NT2/D1 (cell line): ENCODE data around the gene FGF1.

Experiments
- DNase-seq: peaks from one replicate; pipeline ENCODE4 v3.0.0-alpha.2; 2011; ENCODE audit warnings: low read depth, low spot score
- H3K27me3 ChIP-seq: 2 replicates; pipeline ENCODE4 v1.6.0; 2011; ENCODE audit warnings: mild to moderate bottlenecking; ENCODE audit not compliant: insufficient read length, insufficient read depth
- H3K36me3 ChIP-seq: 2 replicates; pipeline ENCODE4 v1.6.1; 2011; ENCODE audit warnings: mild to moderate bottlenecking, low read length, mixed read lengths; ENCODE audit not compliant: insufficient read depth, insufficient read length
- H3K4me1 ChIP-seq: 2 replicates; pipeline ENCODE4 v1.5.1; 2011; ENCODE audit not compliant: insufficient read depth, insufficient read length
- H3K4me3 ChIP-seq: 2 replicates; pipeline ENCODE4 v1.5.1; 2011; ENCODE audit warnings: low read depth; ENCODE audit not compliant: insufficient read length
- H3K9ac ChIP-seq: 2 replicates; pipeline ENCODE4 v1.6.0; 2011; ENCODE audit warnings: low read depth; ENCODE audit not compliant: insufficient read length
- H3K9me3 ChIP-seq: 2 replicates; pipeline ENCODE4 v1.5.1; 2011; ENCODE audit warnings: mild to moderate bottlenecking, low read length; ENCODE audit not compliant: insufficient read depth
- SUZ12 ChIP-seq: IDR thresholded peaks from 2 replicates; pipeline ENCODE4 v1.6.1; 2011; ENCODE audit not compliant: insufficient read length, insufficient read depth; ENCODE audit errors: extremely low read depth
- YY1 ChIP-seq: IDR thresholded peaks from 2 replicates; pipeline ENCODE4 v1.6.1; 2011; ENCODE audit not compliant: insufficient read length, insufficient read depth
- ZNF274 ChIP-seq: IDR thresholded peaks from 2 replicates; pipeline ENCODE4 v1.6.1; 2011; ENCODE audit warnings: mild to moderate bottlenecking, low read depth, low read length

The FGF1 gene

GRCh38 chr5:142586552-142586951, 99.3 kb downstream of the FGF1 start:
- no peaks in the 10 kb centered on the region for H3K27me3 ChIP-seq
- no peaks in the 10 kb centered on the region for H3K36me3 ChIP-seq
- no peak for DNase-seq
- H3K4me1 ChIP-seq, result no peaks in the 10 kb centered on the region
- H3K9me3 ChIP-seq, result no peaks in the 10 kb centered on the region
- H3K9ac ChIP-seq, result no peak overlapping the region
- no peak for TF ChIP-seq ZNF274
- TF ChIP-seq YY1, result no peak
- TF ChIP-seq SUZ12, result no peak
- H3K4me3 ChIP-seq, result no peak overlapping the region

GRCh38 chr5:142585451-142585850, 100.4 kb downstream of the FGF1 start:
- Histone ChIP-seq H3K27me3 (no peaks in the 10 kb centered on the region), H3K4me1 (no peaks in the 10 kb centered on the region), H3K4me3 (no peak overlapping the region), H3K9me3 (no peaks in the 10 kb centered on the region), H3K36me3 (no peaks in the 10 kb centered on the region), H3K9ac (no peak overlapping the region)
- DNase-seq, result no peak
- no peak for TF ChIP-seq ZNF274
- no peak for TF ChIP-seq SUZ12
- TF ChIP-seq YY1, result no peak

GRCh38 chr5:142584891-142585290, 101.0 kb downstream of the FGF1 start:
- no peaks in the 10 kb centered on the region for H3K36me3 ChIP-seq
- H3K27me3 ChIP-seq, result no peaks in the 10 kb centered on the region
- DNase-seq, result no peak
- H3K4me3 ChIP-seq, result no peak overlapping the region
- no peaks in the 10 kb centered on the region for H3K9me3 ChIP-seq
- no peak for TF ChIP-seq YY1
- no peak for TF ChIP-seq SUZ12
- TF ChIP-seq ZNF274, result no peak
- H3K9ac ChIP-seq, result no peak overlapping the region
- H3K4me1 ChIP-seq, result no peaks in the 10 kb centered on the region

GRCh38 chr5:142578161-142578830, 107.6 kb downstream of the FGF1 start:
- peaks cover 11% of the 10 kb centered on the region for H3K9me3 ChIP-seq
- no peaks in the 10 kb centered on the region for H3K27me3 ChIP-seq
- no peak overlapping the region for H3K9ac ChIP-seq
- H3K36me3 ChIP-seq, result no peaks in the 10 kb centered on the region
- no peak for DNase-seq
- no peak for TF ChIP-seq ZNF274
- no peak for TF ChIP-seq SUZ12
- TF ChIP-seq YY1, result no peak
- H3K4me1 ChIP-seq, result no peaks in the 10 kb centered on the region
- H3K4me3 ChIP-seq, result no peak overlapping the region

GRCh38 chr5:142576804-142577203, 109.1 kb downstream of the FGF1 start:
- H3K9me3 ChIP-seq, result peaks cover 11% of the 10 kb centered on the region
- no peaks in the 10 kb centered on the region for H3K27me3 ChIP-seq
- no peaks in the 10 kb centered on the region for H3K4me1 ChIP-seq
- DNase-seq, result no peak
- H3K36me3 ChIP-seq, result no peaks in the 10 kb centered on the region
- TF ChIP-seq YY1 (no peak), ZNF274 (no peak), SUZ12 (no peak)
- no peak overlapping the region for H3K4me3 ChIP-seq
- no peak overlapping the region for H3K9ac ChIP-seq

- no peak overlapping the region for H3K9ac ChIP-seq
- H3K36me3 ChIP-seq, result no peaks in the 10 kb centered on the region
- DNase-seq, result no peak
- peaks cover 11% of the 10 kb centered on the region for H3K9me3 ChIP-seq
- H3K4me1 ChIP-seq, result no peaks in the 10 kb centered on the region
- no peak overlapping the region for H3K4me3 ChIP-seq
- TF ChIP-seq ZNF274 (no peak), SUZ12 (no peak), YY1 (no peak)
- no peaks in the 10 kb centered on the region for H3K27me3 ChIP-seq
Measured at GRCh38 chr5:142576303-142576702, 109.6 kb downstream of the FGF1 start.

- TF ChIP-seq ZNF274 (no peak), SUZ12 (no peak), YY1 (no peak)
Measured at GRCh38 chr5:142572006-142572405, 113.9 kb downstream of the FGF1 start.

GRCh38 chr5:142571371-142571770, 114.5 kb downstream of the FGF1 start:
- Histone ChIP-seq H3K9ac (no peak overlapping the region), H3K4me3 (no peak overlapping the region), H3K36me3 (no peaks in the 10 kb centered on the region), H3K27me3 (no peaks in the 10 kb centered on the region), H3K9me3 (no peaks in the 10 kb centered on the region), H3K4me1 (no peaks in the 10 kb centered on the region)
- DNase-seq, result no peak
- TF ChIP-seq SUZ12 (no peak), ZNF274 (no peak), YY1 (no peak)

More at GRCh38 chr5:142572006-142572405, 113.9 kb downstream of the FGF1 start:
- H3K4me3 ChIP-seq, result no peak overlapping the region
- no peaks in the 10 kb centered on the region for H3K36me3 ChIP-seq
- H3K9ac ChIP-seq, result no peak overlapping the region
- H3K27me3 ChIP-seq, result no peaks in the 10 kb centered on the region
- DNase-seq, result no peak
- no peaks in the 10 kb centered on the region for H3K9me3 ChIP-seq
- no peaks in the 10 kb centered on the region for H3K4me1 ChIP-seq
